Activated CD4-positive, alpha-beta T cell treated with anti-CD3 and anti-CD28 coated beads for 24 hours (primary cell): ENCODE results near the gene ASAP2.
"Not testable (repeated sequence)": the region's sequence is repeated elsewhere in the genome, so short reads cannot be mapped to it uniquely, and the experiment has no call there.

ENCODE experiments used
- DNase-seq, 2 donors: peaks; one replicate each; pipeline ENCODE4 v3.0.0-alpha.2; 2020; ENCODE audit warnings: low read depth in 2 of 2

ASAP2 gene

GRCh38 chr2:9212010-9212635 lies 5.5 kb downstream of the ASAP2 start:
- DNase-seq, result no peak

- DNase-seq, result no peak
Observed at GRCh38 chr2:9212661-9213411, 6.2 kb downstream of the ASAP2 start.

- DNase-seq, result no peak
Observed at GRCh38 chr2:9213477-9214051, 7.0 kb downstream of the ASAP2 start.

- no peak for DNase-seq
Observed at GRCh38 chr2:9214873-9215272, 8.3 kb downstream of the ASAP2 start.

GRCh38 chr2:9215680-9216079 lies 9.1 kb downstream of the ASAP2 start:
- no peak for DNase-seq

GRCh38 chr2:9216143-9216542 lies 9.5 kb downstream of the ASAP2 start:
- not testable (repeated sequence) for DNase-seq

GRCh38 chr2:9217838-9218770 lies 11.5 kb downstream of the ASAP2 start:
- DNase-seq, result no peak

GRCh38 chr2:9219027-9219445 lies 12.4 kb downstream of the ASAP2 start:
- no peak for DNase-seq

GRCh38 chr2:9220201-9220600 lies 13.6 kb downstream of the ASAP2 start:
- no peak for DNase-seq

- no peak for DNase-seq
Observed at GRCh38 chr2:9221223-9221622, 14.6 kb downstream of the ASAP2 start.

GRCh38 chr2:9222239-9222892 lies 15.8 kb downstream of the ASAP2 start:
- no peak for DNase-seq

GRCh38 chr2:9222893-9223287 lies 16.3 kb downstream of the ASAP2 start:
- no peak for DNase-seq

- DNase-seq, result no peak
Observed at GRCh38 chr2:9225806-9226205, 19.2 kb downstream of the ASAP2 start.

GRCh38 chr2:9226458-9227380 lies 20.1 kb downstream of the ASAP2 start:
- DNase-seq, result no peak

- DNase-seq, result no peak
Observed at GRCh38 chr2:9228088-9228751, 21.6 kb downstream of the ASAP2 start.

GRCh38 chr2:9228781-9229469 lies 22.3 kb downstream of the ASAP2 start:
- no peak for DNase-seq

GRCh38 chr2:9229470-9229820 lies 22.8 kb downstream of the ASAP2 start:
- DNase-seq, result no peak

GRCh38 chr2:9230051-9230802 lies 23.6 kb downstream of the ASAP2 start:
- no peak for DNase-seq

GRCh38 chr2:9230881-9231280 lies 24.3 kb downstream of the ASAP2 start:
- no peak for DNase-seq
